HEK293 (cell line): ENCODE data around the gene MTCL1.

Source experiments
- CTCF ChIA-PET: fragments of 350-600 bp; formaldehyde crosslinking; extraction: SDS; loops from one replicate; lab custom pipeline; 2021; ENCODE audit warnings: antibody characterized with exemption; lab: Yijun Ruan, JAX
- POLR2A ChIA-PET: fragments of 300-600 bp; formaldehyde crosslinking; extraction: SDS; loops from one replicate; lab custom pipeline; 2020; ENCODE audit warnings: antibody characterized with exemption, inconsistent platforms; lab: Yijun Ruan, JAX
- H3K27ac ChIP-seq: fragments of 200-500 bp; sonication (Bioruptor generic); 2 replicates; pipeline ENCODE4 v1.5.1; 2014; ENCODE audit warnings: low read depth, low read length, control low read depth, inconsistent platforms; ENCODE audit errors: extremely low read depth
- H3K36me3 ChIP-seq, 2 experiments: fragments of 200-500 bp in 1 of 2; sonication (Bioruptor generic) in 1 of 2; 1 replicate in 1 of 2; 2 replicates in 1 of 2; pipeline ENCODE4 v1.5.1; 2014 to 2017; ENCODE audit warnings: inconsistent platforms in 2 of 2, low read length in 2 of 2; ENCODE audit not compliant: control insufficient read depth in 2 of 2, insufficient read depth in 1 of 2
- H3K4me1 ChIP-seq: fragments of 200-500 bp; sonication (Bioruptor generic); 2 replicates; pipeline ENCODE4 v1.5.1; 2014; ENCODE audit warnings: mild to moderate bottlenecking, low read length, inconsistent platforms; ENCODE audit not compliant: control insufficient read depth, insufficient read depth
- H3K4me3 ChIP-seq: 2 replicates; pipeline ENCODE4 v1.5.1; 2011; ENCODE audit warnings: low read depth, mild to moderate bottlenecking, control low read depth, low read length, moderate library complexity
- H3K9me3 ChIP-seq: fragments of 200-500 bp; sonication (Bioruptor generic); 2 replicates; pipeline ENCODE4 v1.5.1; 2014; ENCODE audit warnings: low read depth, low read length, inconsistent platforms; ENCODE audit not compliant: control insufficient read depth, insufficient read depth
- GLI2 ChIP-seq: fragments of 450-650 bp; formaldehyde crosslinking; IDR thresholded peaks from 2 replicates; pipeline ENCODE4; 2017; ENCODE audit warnings: missing biosample characterization, missing genetic modification characterization, low read depth, borderline replicate concordance
- HOXD13 ChIP-seq: sonication (generic); formaldehyde crosslinking; IDR thresholded peaks from 2 replicates; pipeline ENCODE4 v1.8.0; 2022; ENCODE audit warnings: missing genetic modification reagents, borderline replicate concordance
- OSR2 ChIP-seq: fragments of 450-650 bp; formaldehyde crosslinking; IDR thresholded peaks from 2 replicates; pipeline ENCODE4 v1.5.1; 2016; ENCODE audit warnings: missing biosample characterization, missing genetic modification characterization
- SCRT2 ChIP-seq: fragments of 450-650 bp; formaldehyde crosslinking; IDR thresholded peaks from 2 replicates; pipeline ENCODE4 v1.5.1; 2016; ENCODE audit warnings: missing biosample characterization, missing genetic modification characterization
- ZNF221 ChIP-seq: fragments of 450-650 bp; formaldehyde crosslinking; IDR thresholded peaks from 2 replicates; pipeline ENCODE4 v1.5.1; 2017; ENCODE audit warnings: missing biosample characterization, missing genetic modification characterization, borderline replicate concordance
- ZNF223 ChIP-seq: fragments of 450-650 bp; formaldehyde crosslinking; IDR thresholded peaks from 2 replicates; pipeline ENCODE4 v1.5.1; 2016; ENCODE audit warnings: missing biosample characterization, missing genetic modification characterization
- ZNF274 ChIP-seq, 2 experiments: fragments of 200-500 bp in 1 of 2; fragments of 450-650 bp in 1 of 2; sonication (Bioruptor generic) in 1 of 2; formaldehyde crosslinking in 1 of 2; IDR thresholded peaks; 2 replicates each; pipeline versions ENCODE4 v1.5.1 to v1.6.1; 2014 to 2016; ENCODE audit warnings: borderline replicate concordance in 1 of 2, inconsistent platforms in 1 of 2, low read length in 1 of 2, missing biosample characterization in 1 of 2, missing genetic modification characterization in 1 of 2
- ZNF350 ChIP-seq: fragments of 450-650 bp; formaldehyde crosslinking; IDR thresholded peaks from 2 replicates; pipeline ENCODE4 v1.5.0; 2017; ENCODE audit warnings: missing biosample characterization, mild to moderate bottlenecking, missing genetic modification characterization
- ZNF354C ChIP-seq: fragments of 450-650 bp; formaldehyde crosslinking; IDR thresholded peaks from 2 replicates; pipeline ENCODE4 v1.5.1; 2016; ENCODE audit warnings: missing biosample characterization, missing genetic modification characterization, low read depth, borderline replicate concordance
- ZNF48 ChIP-seq: fragments of 450-650 bp; formaldehyde crosslinking; IDR thresholded peaks from 2 replicates; pipeline ENCODE4 v1.5.1; 2016; ENCODE audit warnings: missing biosample characterization, missing genetic modification characterization
- ZNF510 ChIP-seq: fragments of 450-650 bp; formaldehyde crosslinking; IDR thresholded peaks from 2 replicates; pipeline ENCODE4 v1.5.1; 2018; ENCODE audit warnings: mild to moderate bottlenecking, missing genetic modification characterization, missing biosample characterization; ENCODE audit not compliant: insufficient replicate concordance
- ZNF555 ChIP-seq: fragments of 450-650 bp; formaldehyde crosslinking; conservative IDR thresholded peaks from 2 replicates; pipeline ENCODE4 v1.5.1; 2017; ENCODE audit warnings: missing biosample characterization, mild to moderate bottlenecking, missing genetic modification characterization, inconsistent platforms
- ZNF596 ChIP-seq: fragments of 450-650 bp; IDR thresholded peaks from 2 replicates; pipeline ENCODE4 v1.5.0; 2018; ENCODE audit warnings: missing biosample characterization, mild to moderate bottlenecking, missing genetic modification characterization, moderate library complexity
- ZNF654 ChIP-seq: fragments of 450-650 bp; formaldehyde crosslinking; IDR thresholded peaks from 2 replicates; pipeline ENCODE4 v1.5.1; 2016; ENCODE audit warnings: low read depth, missing biosample characterization, missing genetic modification characterization
- ZNF747 ChIP-seq: fragments of 450-650 bp; formaldehyde crosslinking; IDR thresholded peaks from 2 replicates; pipeline ENCODE4 v1.5.1; 2016; ENCODE audit warnings: missing biosample characterization, missing genetic modification characterization
- ZNF791 ChIP-seq: fragments of 450-650 bp; formaldehyde crosslinking; IDR thresholded peaks from 2 replicates; pipeline ENCODE4 v1.5.1; 2016; ENCODE audit warnings: missing biosample characterization, missing genetic modification characterization
- TF ChIP-seq, protein P1 (sequence below): fragments of 450-650 bp; formaldehyde crosslinking; IDR thresholded peaks from 2 replicates; pipeline ENCODE4 v1.5.1; 2016; ENCODE audit warnings: missing biosample characterization, missing genetic modification characterization
- TF ChIP-seq, protein P2 (sequence below): fragments of 450-650 bp; formaldehyde crosslinking; IDR thresholded peaks from 2 replicates; pipeline ENCODE4 v1.5.1; 2016; ENCODE audit warnings: missing biosample characterization, missing genetic modification characterization
- TF ChIP-seq, protein P3 (sequence below): fragments of 450-650 bp; formaldehyde crosslinking; IDR thresholded peaks from 2 replicates; pipeline ENCODE4 v1.5.1; 2016; ENCODE audit warnings: missing biosample characterization, missing genetic modification characterization
- TF ChIP-seq, protein P4 (sequence below): fragments of 450-650 bp; formaldehyde crosslinking; IDR thresholded peaks from 2 replicates; pipeline ENCODE4 v1.5.1; 2016; ENCODE audit warnings: missing biosample characterization, missing genetic modification characterization
- TF ChIP-seq, protein P5 (sequence below): fragments of 450-650 bp; formaldehyde crosslinking; IDR thresholded peaks from 2 replicates; pipeline ENCODE4 v1.5.1; 2017; ENCODE audit warnings: missing biosample characterization, missing genetic modification characterization

Gene MTCL1

DNA sequence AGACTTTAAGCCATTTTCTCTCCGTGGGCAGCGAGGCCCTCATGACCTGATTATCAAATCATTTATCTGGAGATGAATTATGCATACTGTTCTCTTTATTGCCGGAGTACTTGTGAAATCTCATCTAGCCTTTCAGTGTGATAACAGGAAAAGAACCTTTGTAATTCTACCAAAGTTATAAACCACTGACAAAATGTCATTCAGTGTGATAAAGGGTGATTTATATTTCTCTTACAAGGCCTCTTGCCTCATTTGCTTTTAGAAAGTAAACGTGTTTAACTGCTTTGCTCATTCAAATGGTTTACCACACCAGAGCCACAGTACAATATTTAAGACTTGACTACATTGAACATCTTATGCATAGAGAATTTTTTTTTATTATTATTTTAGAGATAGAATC lies 13.8 kb downstream of the MTCL1 start (continued):
- TF ChIP-seq ZNF791, result no peak
- no peak for TF ChIP-seq ZNF221
- TF ChIP-seq, protein P1, sequence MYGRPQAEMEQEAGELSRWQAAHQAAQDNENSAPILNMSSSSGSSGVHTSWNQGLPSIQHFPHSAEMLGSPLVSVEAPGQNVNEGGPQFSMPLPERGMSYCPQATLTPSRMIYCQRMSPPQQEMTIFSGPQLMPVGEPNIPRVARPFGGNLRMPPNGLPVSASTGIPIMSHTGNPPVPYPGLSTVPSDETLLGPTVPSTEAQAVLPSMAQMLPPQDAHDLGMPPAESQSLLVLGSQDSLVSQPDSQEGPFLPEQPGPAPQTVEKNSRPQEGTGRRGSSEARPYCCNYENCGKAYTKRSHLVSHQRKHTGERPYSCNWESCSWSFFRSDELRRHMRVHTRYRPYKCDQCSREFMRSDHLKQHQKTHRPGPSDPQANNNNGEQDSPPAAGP (tag by site-specific recombination), result no peak
- TF ChIP-seq, protein P2, sequence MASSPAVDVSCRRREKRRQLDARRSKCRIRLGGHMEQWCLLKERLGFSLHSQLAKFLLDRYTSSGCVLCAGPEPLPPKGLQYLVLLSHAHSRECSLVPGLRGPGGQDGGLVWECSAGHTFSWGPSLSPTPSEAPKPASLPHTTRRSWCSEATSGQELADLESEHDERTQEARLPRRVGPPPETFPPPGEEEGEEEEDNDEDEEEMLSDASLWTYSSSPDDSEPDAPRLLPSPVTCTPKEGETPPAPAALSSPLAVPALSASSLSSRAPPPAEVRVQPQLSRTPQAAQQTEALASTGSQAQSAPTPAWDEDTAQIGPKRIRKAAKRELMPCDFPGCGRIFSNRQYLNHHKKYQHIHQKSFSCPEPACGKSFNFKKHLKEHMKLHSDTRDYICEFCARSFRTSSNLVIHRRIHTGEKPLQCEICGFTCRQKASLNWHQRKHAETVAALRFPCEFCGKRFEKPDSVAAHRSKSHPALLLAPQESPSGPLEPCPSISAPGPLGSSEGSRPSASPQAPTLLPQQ (tag by site-specific recombination), result 0 out of 2 replicates have a peak, but pooled peaks have one; percentile 19
- no peak for TF ChIP-seq ZNF274 (IDR thresholded peaks at IDR 0.05; ENCODE audit: low read length)
- no peak for TF ChIP-seq ZNF274 (tag by site-specific recombination; IDR thresholded peaks at IDR 0.05; ENCODE audit: borderline replicate concordance)
- TF ChIP-seq OSR2 (tag by site-specific recombination), result no peak
- TF ChIP-seq HOXD13 (CRISPR knock-in tag), result no peak
- TF ChIP-seq ZNF654, result no peak

DNA sequence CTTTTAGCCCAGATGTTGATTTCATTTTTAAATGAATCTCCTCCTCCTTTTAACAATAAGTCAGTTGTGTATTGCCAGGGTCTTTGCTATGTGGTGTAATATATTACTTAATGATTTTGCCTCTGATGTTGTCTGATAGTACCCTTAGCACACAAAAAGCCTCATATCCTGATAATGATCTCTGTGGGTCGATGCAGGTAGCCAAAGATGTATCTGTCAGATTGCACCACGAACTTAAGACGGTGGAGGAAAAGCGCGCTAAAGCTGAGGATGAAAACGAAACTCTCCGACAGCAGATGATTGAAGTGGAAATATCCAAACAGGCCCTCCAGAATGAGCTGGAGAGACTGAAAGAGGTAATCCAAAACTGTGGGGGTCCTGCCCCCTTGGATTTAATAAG lies 14.8 kb downstream of the MTCL1 start:
- Histone ChIP-seq H3K4me3 (no peak overlapping the region), H3K9me3 (no peaks in the 10 kb centered on the region), H3K27ac (no peak overlapping the region), H3K4me1 (peaks cover 28% of the 10 kb centered on the region), H3K36me3 (peaks cover 0 to 20% of the 10 kb centered on the region in 2 experiments; a peak in 2 of 3 replicates)
- POLR2A ChIA-PET, result no interaction called here
- TF ChIP-seq ZNF48 (tag by site-specific recombination) (no peak), ZNF555 (tag by site-specific recombination) (no peak), ZNF510 (no peak), ZNF350 (tag by site-specific recombination) (no peak), ZNF747 (no peak), ZNF223 (tag by site-specific recombination) (no peak), ZNF354C (tag by site-specific recombination) (no peak), SCRT2 (tag by site-specific recombination) (no peak), ZNF596 (tag by site-specific recombination) (no peak), GLI2 (tag by site-specific recombination) (no peak)
- TF ChIP-seq, protein P3, sequence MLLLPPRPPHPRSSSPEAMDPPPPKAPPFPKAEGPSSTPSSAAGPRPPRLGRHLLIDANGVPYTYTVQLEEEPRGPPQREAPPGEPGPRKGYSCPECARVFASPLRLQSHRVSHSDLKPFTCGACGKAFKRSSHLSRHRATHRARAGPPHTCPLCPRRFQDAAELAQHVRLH (tag by site-specific recombination), result no peak
- TF ChIP-seq, protein P4, sequence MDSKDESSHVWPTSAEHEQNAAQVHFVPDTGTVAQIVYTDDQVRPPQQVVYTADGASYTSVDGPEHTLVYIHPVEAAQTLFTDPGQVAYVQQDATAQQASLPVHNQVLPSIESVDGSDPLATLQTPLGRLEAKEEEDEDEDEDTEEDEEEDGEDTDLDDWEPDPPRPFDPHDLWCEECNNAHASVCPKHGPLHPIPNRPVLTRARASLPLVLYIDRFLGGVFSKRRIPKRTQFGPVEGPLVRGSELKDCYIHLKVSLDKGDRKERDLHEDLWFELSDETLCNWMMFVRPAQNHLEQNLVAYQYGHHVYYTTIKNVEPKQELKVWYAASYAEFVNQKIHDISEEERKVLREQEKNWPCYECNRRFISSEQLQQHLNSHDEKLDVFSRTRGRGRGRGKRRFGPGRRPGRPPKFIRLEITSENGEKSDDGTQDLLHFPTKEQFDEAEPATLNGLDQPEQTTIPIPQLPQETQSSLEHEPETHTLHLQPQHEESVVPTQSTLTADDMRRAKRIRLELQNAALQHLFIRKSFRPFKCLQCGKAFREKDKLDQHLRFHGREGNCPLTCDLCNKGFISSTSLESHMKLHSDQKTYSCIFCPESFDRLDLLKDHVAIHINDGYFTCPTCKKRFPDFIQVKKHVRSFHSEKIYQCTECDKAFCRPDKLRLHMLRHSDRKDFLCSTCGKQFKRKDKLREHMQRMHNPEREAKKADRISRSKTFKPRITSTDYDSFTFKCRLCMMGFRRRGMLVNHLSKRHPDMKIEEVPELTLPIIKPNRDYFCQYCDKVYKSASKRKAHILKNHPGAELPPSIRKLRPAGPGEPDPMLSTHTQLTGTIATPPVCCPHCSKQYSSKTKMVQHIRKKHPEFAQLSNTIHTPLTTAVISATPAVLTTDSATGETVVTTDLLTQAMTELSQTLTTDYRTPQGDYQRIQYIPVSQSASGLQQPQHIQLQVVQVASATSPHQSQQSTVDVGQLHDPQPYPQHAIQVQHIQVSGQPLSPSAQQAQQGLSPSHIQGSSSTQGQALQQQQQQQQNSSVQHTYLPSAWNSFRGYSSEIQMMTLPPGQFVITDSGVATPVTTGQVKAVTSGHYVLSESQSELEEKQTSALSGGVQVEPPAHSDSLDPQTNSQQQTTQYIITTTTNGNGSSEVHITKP, result no peak
- TF ChIP-seq, protein P5, sequence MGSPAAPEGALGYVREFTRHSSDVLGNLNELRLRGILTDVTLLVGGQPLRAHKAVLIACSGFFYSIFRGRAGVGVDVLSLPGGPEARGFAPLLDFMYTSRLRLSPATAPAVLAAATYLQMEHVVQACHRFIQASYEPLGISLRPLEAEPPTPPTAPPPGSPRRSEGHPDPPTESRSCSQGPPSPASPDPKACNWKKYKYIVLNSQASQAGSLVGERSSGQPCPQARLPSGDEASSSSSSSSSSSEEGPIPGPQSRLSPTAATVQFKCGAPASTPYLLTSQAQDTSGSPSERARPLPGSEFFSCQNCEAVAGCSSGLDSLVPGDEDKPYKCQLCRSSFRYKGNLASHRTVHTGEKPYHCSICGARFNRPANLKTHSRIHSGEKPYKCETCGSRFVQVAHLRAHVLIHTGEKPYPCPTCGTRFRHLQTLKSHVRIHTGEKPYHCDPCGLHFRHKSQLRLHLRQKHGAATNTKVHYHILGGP, result no peak
- TF ChIP-seq, protein P1 (tag by site-specific recombination), result no peak
- CTCF ChIA-PET, result interaction anchor here (0.8 to 3.1 kb wide), 3 partner anchors 12 to 263 kb away, joined by 3 to 17 read pairs (median 6); no protein-coding TSS in a partner anchor
